Measurements from ENCODE around the gene ACAN. TPM values are rescaled to one million over a fixed set of nuclear protein-coding genes. Genes with fewer than 3 reads are reported as not detected.

The ACAN gene
- total RNA-seq, 2 experiments from 2014 or later, result not detected

DNA sequence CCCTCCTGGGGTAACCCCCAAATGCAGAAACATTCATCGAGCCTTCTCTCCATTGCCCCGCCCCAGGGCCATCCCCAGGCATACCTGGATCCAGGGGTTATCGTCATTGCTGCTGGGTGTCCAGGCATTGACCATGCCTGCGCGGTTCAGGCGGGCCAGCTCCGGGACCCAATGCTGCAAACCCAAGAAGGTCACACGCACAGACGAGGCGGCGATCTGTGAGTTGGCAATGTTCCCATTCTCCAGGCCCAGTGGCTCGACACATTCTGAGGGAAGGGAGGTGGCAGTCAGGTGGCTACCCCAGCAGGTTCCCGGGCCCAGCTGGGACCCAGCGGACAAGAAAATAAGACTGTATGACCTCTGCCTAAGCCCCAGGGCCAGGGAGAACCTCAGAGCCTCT is 103.9 kb downstream of the ACAN start:
- no peak for DNase-seq
- peaks cover 39% of the 10 kb centered on the region for H3K4me1 Mint-ChIP-seq (ENCODE audit: low read depth)
- no peak overlapping the region for H3K27ac Mint-ChIP-seq
- no peak for ATAC-seq
- ChIA-PET CTCF (no interaction called here), POLR2A (no interaction called here)
- H3K9me3 Mint-ChIP-seq (ENCODE audit: insufficient read depth), result no peaks in the 10 kb centered on the region
- no peak overlapping the region for H3K4me3 Mint-ChIP-seq
- H3K36me3 Mint-ChIP-seq (ENCODE audit: low read depth), result peaks cover 13% of the 10 kb centered on the region
- H3K27me3 Mint-ChIP-seq (ENCODE audit: low read depth), result no peaks in the 10 kb centered on the region

- DNase-seq (no peak), ATAC-seq (no peak)
- no peak overlapping the region for H3K27ac Mint-ChIP-seq
- no peaks in the 10 kb centered on the region for H3K9me3 Mint-ChIP-seq (ENCODE audit: insufficient read depth)
- H3K27me3 Mint-ChIP-seq (ENCODE audit: low read depth), result no peaks in the 10 kb centered on the region
- POLR2A ChIA-PET, result interaction anchor here (1.0 kb wide), 1 partner anchor 13 kb away, joined by 3 read pairs; the partner anchor contains the start of gene HAPLN3
- CTCF ChIA-PET, result interaction anchor here (1.4 kb wide), 1 partner anchor 110 kb away, joined by 3 read pairs; no protein-coding TSS in a partner anchor
- no peak overlapping the region for H3K4me3 Mint-ChIP-seq
- H3K36me3 Mint-ChIP-seq (ENCODE audit: low read depth), result peaks cover 12% of the 10 kb centered on the region
- H3K4me1 Mint-ChIP-seq (ENCODE audit: low read depth), result peaks cover 40% of the 10 kb centered on the region
Observed at GRCh38 chr15:88908123-88908522, 104.9 kb downstream of the ACAN start.

- Mint-ChIP-seq H3K4me1 (ENCODE audit: low read depth) (peaks cover 38% of the 10 kb centered on the region), H3K27me3 (ENCODE audit: low read depth) (no peaks in the 10 kb centered on the region), H3K27ac (no peak overlapping the region), H3K9me3 (ENCODE audit: insufficient read depth) (no peaks in the 10 kb centered on the region), H3K36me3 (ENCODE audit: low read depth) (peaks cover 10% of the 10 kb centered on the region), H3K4me3 (no peak overlapping the region)
- DNase-seq (no peak), ATAC-seq (no peak)
- CTCF ChIA-PET, result interaction anchor here (1.4 kb wide), 1 partner anchor 109 kb away, joined by 3 read pairs; no protein-coding TSS in a partner anchor
- POLR2A ChIA-PET, result interaction anchor here (1.0 kb wide), 1 partner anchor 13 kb away, joined by 3 read pairs; the partner anchor contains the start of gene HAPLN3
Observed at GRCh38 chr15:88908697-88909621, 105.7 kb downstream of the ACAN start.

- DNase-seq (no peak), ATAC-seq (no peak)
- H3K36me3 Mint-ChIP-seq (ENCODE audit: low read depth), result peaks cover 8% of the 10 kb centered on the region
- H3K9me3 Mint-ChIP-seq (ENCODE audit: insufficient read depth), result no peaks in the 10 kb centered on the region
- peaks cover 25% of the 10 kb centered on the region for H3K4me1 Mint-ChIP-seq (ENCODE audit: low read depth)
- CTCF ChIA-PET, result no interaction called here
- H3K4me3 Mint-ChIP-seq, result no peak overlapping the region
- no peaks in the 10 kb centered on the region for H3K27me3 Mint-ChIP-seq (ENCODE audit: low read depth)
- no peak overlapping the region for H3K27ac Mint-ChIP-seq
- POLR2A ChIA-PET, result no interaction called here
Observed at GRCh38 chr15:88909956-88910831, 107.0 kb downstream of the ACAN start.

GRCh38 chr15:88911766-88912118 is 108.5 kb downstream of the ACAN start:
- CTCF ChIA-PET, result no interaction called here
- peaks cover 8% of the 10 kb centered on the region for H3K36me3 Mint-ChIP-seq (ENCODE audit: low read depth)
- no peaks in the 10 kb centered on the region for H3K9me3 Mint-ChIP-seq (ENCODE audit: insufficient read depth)
- peak overlapping the region; percentile 89 for H3K4me3 Mint-ChIP-seq
- H3K27ac Mint-ChIP-seq, result no peak overlapping the region
- ATAC-seq, result no peak
- POLR2A ChIA-PET, result no interaction called here
- H3K27me3 Mint-ChIP-seq (ENCODE audit: low read depth), result no peaks in the 10 kb centered on the region
- peaks cover 19% of the 10 kb centered on the region for H3K4me1 Mint-ChIP-seq (ENCODE audit: low read depth)
- DNase-seq, result no peak

DNA sequence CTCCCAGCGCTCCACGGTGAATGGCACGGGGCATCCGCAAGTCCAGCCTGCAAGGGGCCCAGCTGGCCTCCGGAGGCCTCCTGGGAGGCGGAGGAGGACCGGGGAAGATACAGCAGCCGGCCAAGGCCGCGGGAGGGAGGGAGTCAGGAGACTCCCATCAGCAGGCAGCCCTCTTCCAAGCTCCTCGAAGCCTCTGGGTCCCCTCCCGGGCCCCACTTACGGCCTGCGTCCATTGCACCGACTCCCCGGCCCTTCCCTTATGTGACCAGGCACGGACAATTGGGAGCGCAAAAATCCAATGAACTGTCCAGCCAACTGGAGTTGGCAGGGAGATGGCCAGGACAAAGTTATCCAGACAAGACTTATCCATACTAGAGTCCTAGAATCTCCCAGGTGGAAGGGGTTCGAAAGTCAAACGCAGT is 109.3 kb downstream of the ACAN start:
- ATAC-seq (no peak), DNase-seq (no peak)
- Mint-ChIP-seq H3K9me3 (ENCODE audit: insufficient read depth) (no peaks in the 10 kb centered on the region), H3K27me3 (ENCODE audit: low read depth) (peaks cover 4% of the 10 kb centered on the region), H3K4me1 (ENCODE audit: low read depth) (peaks cover 19% of the 10 kb centered on the region), H3K27ac (no peak overlapping the region), H3K36me3 (ENCODE audit: low read depth) (peaks cover 8% of the 10 kb centered on the region), H3K4me3 (peak overlapping the region; percentile 89)
- ChIA-PET POLR2A (no interaction called here), CTCF (no interaction called here)

DNA sequence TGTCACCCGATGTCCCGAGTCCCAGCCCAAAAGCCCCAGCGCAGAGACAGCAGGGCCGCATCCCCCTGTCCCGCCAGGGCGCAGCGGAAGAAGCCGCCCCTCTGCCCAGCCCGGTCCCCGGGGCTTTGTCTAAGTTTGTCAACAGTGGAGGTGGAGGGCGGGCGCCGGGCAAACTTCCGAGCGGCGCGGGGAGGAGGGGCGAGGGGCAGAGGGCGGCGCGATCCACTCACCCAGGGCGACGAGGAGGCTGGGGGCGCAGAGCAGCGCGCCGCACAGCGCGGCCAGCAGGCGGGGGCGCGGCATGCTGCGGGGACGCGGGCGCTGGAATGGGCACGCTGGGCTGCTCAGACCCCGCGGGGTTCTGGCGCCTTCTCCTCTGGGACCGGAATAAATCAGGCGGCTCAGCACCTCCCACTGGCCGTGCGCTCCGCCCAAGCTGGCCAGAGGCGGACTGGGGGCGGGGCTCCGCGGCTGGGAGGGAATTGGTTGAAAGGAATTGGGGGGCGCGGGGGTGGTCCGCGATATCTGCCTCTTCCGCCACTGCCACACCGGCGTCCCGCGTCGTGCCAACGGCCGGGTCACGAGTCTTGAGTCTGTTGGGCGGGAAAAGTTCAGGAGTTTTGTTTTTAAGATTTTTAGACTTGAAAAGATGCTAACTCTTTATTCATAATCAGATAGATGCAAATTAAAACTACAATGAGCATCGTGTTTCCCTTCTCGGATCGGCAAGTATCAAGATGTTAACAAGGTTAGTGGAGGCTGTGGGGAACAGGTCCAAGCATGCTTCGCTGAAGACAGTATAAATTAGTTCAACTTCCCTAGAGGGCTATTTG is 110.0 kb downstream of the ACAN start, which contains the start of gene MFGE8:
Gene MFGE8, minus strand, starts transcription at position 363 of the 833 bp plus-strand sequence. Its CDS starts 60 bp downstream, at position 303.
- ATAC-seq (peak; percentile 95), DNase-seq (peak; percentile 83)
- POLR2A ChIA-PET, result interaction anchor here (2.2 kb wide), 1 partner anchor 8 kb away, joined by 7 read pairs; no protein-coding TSS in a partner anchor
- CTCF ChIA-PET, result interaction anchor here (4.0 kb wide), 1 partner anchor 9 kb away, joined by 33 read pairs; no protein-coding TSS in a partner anchor
- Mint-ChIP-seq H3K9me3 (ENCODE audit: insufficient read depth) (no peaks in the 10 kb centered on the region), H3K4me1 (ENCODE audit: low read depth) (peaks cover 17% of the 10 kb centered on the region), H3K36me3 (ENCODE audit: low read depth) (peaks cover 8% of the 10 kb centered on the region), H3K27ac (peak within 1 kb of the TSS; percentile 91), H3K27me3 (ENCODE audit: low read depth) (peaks cover 6% of the 10 kb centered on the region), H3K4me3 (peak within 1 kb of the TSS; percentile 89)

- H3K27me3 Mint-ChIP-seq (ENCODE audit: low read depth), result peaks cover 6% of the 10 kb centered on the region
- ChIA-PET POLR2A (interaction anchor here (2.2 kb wide), 1 partner anchor 9 kb away, joined by 7 read pairs; no protein-coding TSS in a partner anchor), CTCF (interaction anchor here (4.0 kb wide), 1 partner anchor 9 kb away, joined by 33 read pairs; no protein-coding TSS in a partner anchor)
- ATAC-seq (no peak), DNase-seq (no peak)
- H3K4me3 Mint-ChIP-seq, result peak overlapping the region; percentile 89
- H3K27ac Mint-ChIP-seq, result peak overlapping the region; percentile 91
- H3K4me1 Mint-ChIP-seq (ENCODE audit: low read depth), result peaks cover 18% of the 10 kb centered on the region
- no peaks in the 10 kb centered on the region for H3K9me3 Mint-ChIP-seq (ENCODE audit: insufficient read depth)
- peaks cover 8% of the 10 kb centered on the region for H3K36me3 Mint-ChIP-seq (ENCODE audit: low read depth)
Observed at GRCh38 chr15:88913850-88914169, 110.6 kb downstream of the ACAN start.

DNA sequence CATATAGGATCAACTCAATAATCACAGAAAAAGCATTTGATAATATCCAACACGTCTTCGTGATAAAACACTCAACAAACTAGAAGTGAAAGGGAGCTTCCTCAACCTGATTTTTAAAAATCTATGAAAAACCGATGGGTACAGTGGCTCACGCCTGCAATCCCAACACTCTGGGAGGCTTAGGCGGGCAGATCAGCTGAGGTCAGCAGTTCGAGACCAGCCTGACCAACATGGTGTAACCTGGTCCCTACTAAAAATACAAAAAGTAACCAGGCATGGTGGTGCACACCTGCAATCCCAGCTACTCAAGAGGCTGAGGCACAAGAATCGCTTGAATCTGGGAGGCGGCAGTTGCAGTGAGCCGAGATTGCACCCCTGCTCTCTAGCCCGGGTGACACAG is 112.1 kb downstream of the ACAN start:
- Mint-ChIP-seq H3K9me3 (ENCODE audit: insufficient read depth) (no peaks in the 10 kb centered on the region), H3K27ac (no peak overlapping the region), H3K4me1 (ENCODE audit: low read depth) (peaks cover 22% of the 10 kb centered on the region), H3K36me3 (ENCODE audit: low read depth) (peaks cover 2% of the 10 kb centered on the region), H3K4me3 (no peak overlapping the region), H3K27me3 (ENCODE audit: low read depth) (peaks cover 6% of the 10 kb centered on the region)
- ATAC-seq (no peak), DNase-seq (no peak)
- ChIA-PET CTCF (interaction anchor here (0.9 to 4.0 kb wide), 3 partner anchors 11 to 262 kb away, joined by 3 to 33 read pairs (median 5); no protein-coding TSS in a partner anchor), POLR2A (interaction anchor here (2.2 kb wide), 1 partner anchor 10 kb away, joined by 7 read pairs; no protein-coding TSS in a partner anchor)

DNA sequence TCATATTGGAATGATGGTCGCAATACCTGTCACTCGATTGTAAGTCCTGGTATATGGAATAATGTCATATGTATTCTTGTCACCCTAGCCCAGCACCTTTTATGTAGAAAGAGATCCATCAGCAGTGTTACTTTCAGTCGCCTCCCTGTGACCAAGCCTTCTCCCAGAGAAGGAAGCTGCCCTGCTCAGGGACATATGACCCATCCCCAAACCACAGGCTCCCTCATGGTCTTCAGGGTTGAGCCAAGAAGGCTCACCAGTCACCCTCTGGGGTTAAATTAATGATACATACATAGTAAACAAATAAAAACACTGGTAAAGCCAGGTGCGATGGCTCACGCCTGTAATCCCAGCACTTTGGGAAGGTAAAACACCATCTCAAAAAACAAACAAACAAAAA is 114.5 kb downstream of the ACAN start:
- no peaks in the 10 kb centered on the region for H3K9me3 Mint-ChIP-seq (ENCODE audit: insufficient read depth)
- ChIA-PET POLR2A (no interaction called here), CTCF (no interaction called here)
- peaks cover 13% of the 10 kb centered on the region for H3K4me1 Mint-ChIP-seq (ENCODE audit: low read depth)
- no peak overlapping the region for H3K4me3 Mint-ChIP-seq
- peaks cover 9% of the 10 kb centered on the region for H3K27me3 Mint-ChIP-seq (ENCODE audit: low read depth)
- H3K27ac Mint-ChIP-seq, result no peak overlapping the region
- DNase-seq (no peak), ATAC-seq (no peak)
- H3K36me3 Mint-ChIP-seq (ENCODE audit: low read depth), result no peaks in the 10 kb centered on the region

GRCh38 chr15:88918738-88919137 is 115.5 kb downstream of the ACAN start:
- DNase-seq (no peak), ATAC-seq (peak; percentile 30)
- H3K27ac Mint-ChIP-seq, result no peak overlapping the region
- ChIA-PET POLR2A (no interaction called here), CTCF (no interaction called here)
- H3K4me3 Mint-ChIP-seq, result no peak overlapping the region
- H3K27me3 Mint-ChIP-seq (ENCODE audit: low read depth), result peaks cover 9% of the 10 kb centered on the region
- H3K4me1 Mint-ChIP-seq (ENCODE audit: low read depth), result peaks cover 9% of the 10 kb centered on the region
- H3K9me3 Mint-ChIP-seq (ENCODE audit: insufficient read depth), result no peaks in the 10 kb centered on the region
- H3K36me3 Mint-ChIP-seq (ENCODE audit: low read depth), result no peaks in the 10 kb centered on the region

Measured in activated CD8-positive, alpha-beta T cell treated with anti-CD3 and anti-CD28 coated beads, Interleukin-2, amount 10 ng/mL, durations not matched to agents 7 days and 5 days (primary cell).